PFSK-1 (cell line): ENCODE results near the gene PPP6R1.
A peak's percentile ranks its signal among the peaks of the same experiment; 100 is the strongest.

Experiments used
- POLR2AphosphoS5 ChIP-seq: IDR thresholded peaks from 2 replicates; pipeline ENCODE4 v1.6.1; 2012; ENCODE audit warnings: low read depth, mild to moderate bottlenecking, control low read depth, low read length, moderate library complexity
- SIN3A ChIP-seq: IDR thresholded peaks from 2 replicates; pipeline ENCODE4 v1.6.1; 2012; ENCODE audit warnings: mild to moderate bottlenecking, low read length, moderate library complexity, borderline replicate concordance; ENCODE audit not compliant: insufficient read depth
- TAF1 ChIP-seq: IDR thresholded peaks from 2 replicates; pipeline ENCODE4 v1.6.1; 2012; ENCODE audit warnings: low read length, control low read depth, borderline replicate concordance; ENCODE audit not compliant: insufficient read depth
- TF ChIP-seq, protein P1 (sequence below), 2 experiments: IDR thresholded peaks; 2 replicates each; pipeline versions ENCODE4 v1.6.1 to v1.8.0; 2011 to 2012; ENCODE audit warnings: low read depth in 2 of 2, low read length in 2 of 2, control low read depth in 1 of 2, inconsistent platforms in 1 of 2, mild to moderate bottlenecking in 1 of 2, moderate library complexity in 1 of 2; ENCODE audit not compliant: insufficient read depth in 1 of 2

DNA sequence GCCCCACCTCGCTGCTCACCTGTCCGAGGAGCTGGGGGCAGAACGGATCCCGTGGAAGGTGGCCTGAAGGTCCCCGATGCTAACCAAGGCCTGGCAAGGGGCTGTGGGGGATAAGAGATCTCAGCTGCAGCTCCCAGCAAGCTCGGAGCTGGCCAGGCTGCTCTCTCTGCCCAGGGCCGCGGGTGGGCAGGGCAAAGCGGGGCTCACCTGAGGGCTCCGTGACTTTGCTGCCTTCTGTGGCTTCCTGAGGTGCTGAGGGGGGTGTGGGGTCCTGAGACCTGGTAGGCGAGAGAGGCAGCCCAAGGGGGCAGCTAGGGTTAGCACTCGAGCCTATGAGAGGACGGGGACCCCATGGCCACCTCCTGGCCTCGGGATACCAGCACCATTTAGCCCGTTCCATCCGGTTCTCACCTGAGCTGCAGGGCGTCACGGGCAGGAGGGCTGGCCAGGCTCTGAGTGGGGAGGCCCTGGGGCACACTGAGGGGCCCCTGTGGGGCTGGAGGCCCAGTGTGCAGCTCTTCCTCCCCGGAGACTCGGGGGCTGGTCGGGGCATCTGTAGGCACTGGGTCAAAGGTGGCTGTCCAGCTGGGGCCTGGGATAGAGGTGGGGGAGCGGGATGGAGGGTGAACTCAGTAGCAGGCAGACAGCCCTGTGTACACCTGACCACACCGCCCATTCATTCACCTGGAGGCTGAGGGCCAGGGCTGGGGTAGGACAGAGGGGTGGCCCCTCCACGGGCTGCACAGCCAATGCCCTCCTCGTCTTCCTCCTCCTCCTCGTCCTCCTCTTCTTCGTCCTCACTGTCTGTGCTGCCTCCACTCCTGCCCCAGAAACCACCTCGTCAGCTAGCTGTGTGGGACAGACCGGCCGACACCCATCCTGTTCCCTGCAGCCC is 27.2 kb downstream of the PPP6R1 start:
- TF ChIP-seq POLR2AphosphoS5 (0 out of 2 replicates have a peak, but pooled peaks have one; percentile 28), TAF1 (no peak), SIN3A (no peak)
- TF ChIP-seq, protein P1, sequence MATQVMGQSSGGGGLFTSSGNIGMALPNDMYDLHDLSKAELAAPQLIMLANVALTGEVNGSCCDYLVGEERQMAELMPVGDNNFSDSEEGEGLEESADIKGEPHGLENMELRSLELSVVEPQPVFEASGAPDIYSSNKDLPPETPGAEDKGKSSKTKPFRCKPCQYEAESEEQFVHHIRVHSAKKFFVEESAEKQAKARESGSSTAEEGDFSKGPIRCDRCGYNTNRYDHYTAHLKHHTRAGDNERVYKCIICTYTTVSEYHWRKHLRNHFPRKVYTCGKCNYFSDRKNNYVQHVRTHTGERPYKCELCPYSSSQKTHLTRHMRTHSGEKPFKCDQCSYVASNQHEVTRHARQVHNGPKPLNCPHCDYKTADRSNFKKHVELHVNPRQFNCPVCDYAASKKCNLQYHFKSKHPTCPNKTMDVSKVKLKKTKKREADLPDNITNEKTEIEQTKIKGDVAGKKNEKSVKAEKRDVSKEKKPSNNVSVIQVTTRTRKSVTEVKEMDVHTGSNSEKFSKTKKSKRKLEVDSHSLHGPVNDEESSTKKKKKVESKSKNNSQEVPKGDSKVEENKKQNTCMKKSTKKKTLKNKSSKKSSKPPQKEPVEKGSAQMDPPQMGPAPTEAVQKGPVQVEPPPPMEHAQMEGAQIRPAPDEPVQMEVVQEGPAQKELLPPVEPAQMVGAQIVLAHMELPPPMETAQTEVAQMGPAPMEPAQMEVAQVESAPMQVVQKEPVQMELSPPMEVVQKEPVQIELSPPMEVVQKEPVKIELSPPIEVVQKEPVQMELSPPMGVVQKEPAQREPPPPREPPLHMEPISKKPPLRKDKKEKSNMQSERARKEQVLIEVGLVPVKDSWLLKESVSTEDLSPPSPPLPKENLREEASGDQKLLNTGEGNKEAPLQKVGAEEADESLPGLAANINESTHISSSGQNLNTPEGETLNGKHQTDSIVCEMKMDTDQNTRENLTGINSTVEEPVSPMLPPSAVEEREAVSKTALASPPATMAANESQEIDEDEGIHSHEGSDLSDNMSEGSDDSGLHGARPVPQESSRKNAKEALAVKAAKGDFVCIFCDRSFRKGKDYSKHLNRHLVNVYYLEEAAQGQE (IDR thresholded peaks at IDR 0.05; ENCODE audit: insufficient read depth in 1 of 2, low read depth in 2 of 2, low read length in 2 of 2) = no peak
